Measurements from ENCODE around the gene VPS4A.

Gene VPS4A

GRCh38 chr16:69367980-69368379 is 56.8 kb downstream of the VPS4A start:
- H3K9me3 Mint-ChIP-seq: no peaks in the 10 kb centered on the region
- H3K4me1 Mint-ChIP-seq (ENCODE audit: low read depth in 2 of 2): peaks cover 3 to 15% of the 10 kb centered on the region in 2 donors
- no peak overlapping the region for H3K4me3 Mint-ChIP-seq
- H3K36me3 Mint-ChIP-seq (ENCODE audit: insufficient read depth): peaks cover 79% of the 10 kb centered on the region
- H3K27me3 Mint-ChIP-seq: no peaks in the 10 kb centered on the region
- no peak for ATAC-seq (replicated peaks)
- peak overlapping the region in 1 of 2 donors; percentile 35 for H3K27ac Mint-ChIP-seq
- DNase-seq: no peak

GRCh38 chr16:69368866-69369265 is 57.7 kb downstream of the VPS4A start:
- Mint-ChIP-seq H3K4me3 (no peak overlapping the region), H3K27ac (no peak overlapping the region), H3K4me1 (ENCODE audit: low read depth in 2 of 2) (peaks cover 3 to 23% of the 10 kb centered on the region in 2 donors), H3K27me3 (no peaks in the 10 kb centered on the region), H3K36me3 (ENCODE audit: insufficient read depth) (peaks cover 82% of the 10 kb centered on the region), H3K9me3 (no peaks in the 10 kb centered on the region)
- DNase-seq (no peak), ATAC-seq (replicated peaks) (no peak)

GRCh38 chr16:69371564-69371963 is 60.4 kb downstream of the VPS4A start:
- peak overlapping the region; percentile 66 to 67 for H3K27ac Mint-ChIP-seq

GRCh38 chr16:69373019-69373418 is 61.9 kb downstream of the VPS4A start:
- DNase-seq (no peak), ATAC-seq (replicated peaks) (no peak)
- H3K9me3 Mint-ChIP-seq: no peaks in the 10 kb centered on the region
- H3K36me3 Mint-ChIP-seq (ENCODE audit: insufficient read depth): peaks cover 62% of the 10 kb centered on the region
- H3K27me3 Mint-ChIP-seq: no peaks in the 10 kb centered on the region
- H3K27ac Mint-ChIP-seq: peak overlapping the region in 1 of 2 donors; percentile 46
- peaks cover 0 to 30% of the 10 kb centered on the region in 2 donors for H3K4me1 Mint-ChIP-seq (ENCODE audit: low read depth in 2 of 2)
- no peak overlapping the region for H3K4me3 Mint-ChIP-seq

More at GRCh38 chr16:69371564-69371963, 60.4 kb downstream of the VPS4A start:
- no peak for DNase-seq
- Mint-ChIP-seq H3K4me3 (no peak overlapping the region), H3K9me3 (no peaks in the 10 kb centered on the region), H3K27me3 (no peaks in the 10 kb centered on the region), H3K4me1 (ENCODE audit: low read depth in 2 of 2) (peaks cover 0 to 24% of the 10 kb centered on the region in 2 donors), H3K36me3 (ENCODE audit: insufficient read depth) (peaks cover 70% of the 10 kb centered on the region)
- ATAC-seq (replicated peaks): no peak
